ENCODE results near the gene RPL23. TPM values are rescaled to one million over a fixed set of nuclear protein-coding genes. Genes with fewer than 3 reads are reported as not detected.
A peak's percentile ranks its signal among the peaks of the same experiment; 100 is the strongest.

RPL23 gene
- total RNA-seq, 1 experiment from 2014 or later, result 3,829 TPM

- DNase-seq, result no peak
- Mint-ChIP-seq H3K4me1 (ENCODE audit: low read depth, unreplicated experiment) (peaks cover 24% of the 10 kb centered on the region), H3K27me3 (ENCODE audit: unreplicated experiment) (no peaks in the 10 kb centered on the region), H3K9me3 (ENCODE audit: low read depth, unreplicated experiment) (no peaks in the 10 kb centered on the region), H3K4me3 (ENCODE audit: low read depth, unreplicated experiment) (no peak overlapping the region), H3K36me3 (ENCODE audit: insufficient read depth, unreplicated experiment) (peaks cover 79% of the 10 kb centered on the region), H3K27ac (ENCODE audit: unreplicated experiment) (peak overlapping the region; percentile 35)
- TF ChIP-seq CTCF (IDR thresholded peaks at IDR 0.05; ENCODE audit: unreplicated experiment), result no peak
- intact Hi-C loops (cut with micrococcal nuclease; ENCODE audit: unreplicated experiment), result no loop called here
- CTCF ChIA-PET, result interaction anchor here (0.5 kb wide), 1 partner anchor 241 kb away, joined by 4 read pairs; no protein-coding TSS in a partner anchor
- BruUV-seq (replicated peaks), result no TSS peak
Observed at GRCh38 chr17:38896346-38896954, 42.9 kb upstream of the RPL23 start.

- no peak for TF ChIP-seq CTCF (IDR thresholded peaks at IDR 0.05; ENCODE audit: unreplicated experiment)
- DNase-seq, result no peak
- intact Hi-C loops (cut with micrococcal nuclease; ENCODE audit: unreplicated experiment), result no loop called here
- H3K4me3 Mint-ChIP-seq (ENCODE audit: low read depth, unreplicated experiment), result no peak overlapping the region
- no peaks in the 10 kb centered on the region for H3K9me3 Mint-ChIP-seq (ENCODE audit: low read depth, unreplicated experiment)
- H3K27me3 Mint-ChIP-seq (ENCODE audit: unreplicated experiment), result no peaks in the 10 kb centered on the region
- no TSS peak for BruUV-seq (replicated peaks)
- H3K36me3 Mint-ChIP-seq (ENCODE audit: insufficient read depth, unreplicated experiment), result peaks cover 82% of the 10 kb centered on the region
- peaks cover 26% of the 10 kb centered on the region for H3K4me1 Mint-ChIP-seq (ENCODE audit: low read depth, unreplicated experiment)
- H3K27ac Mint-ChIP-seq (ENCODE audit: unreplicated experiment), result no peak overlapping the region
- CTCF ChIA-PET, result interaction anchor here (1.2 kb wide), 1 partner anchor 25 kb away, joined by 4 read pairs; the partner anchor contains the start of gene LASP1
Observed at GRCh38 chr17:38894276-38894675, 40.8 kb upstream of the RPL23 start.

GRCh38 chr17:38893607-38894006 is 40.1 kb upstream of the RPL23 start:
- H3K27ac Mint-ChIP-seq (ENCODE audit: unreplicated experiment), result no peak overlapping the region
- DNase-seq, result no peak

GRCh38 chr17:38893113-38893512 is 39.6 kb upstream of the RPL23 start:
- Mint-ChIP-seq H3K27ac (ENCODE audit: unreplicated experiment) (no peak overlapping the region), H3K4me3 (ENCODE audit: low read depth, unreplicated experiment) (no peak overlapping the region), H3K36me3 (ENCODE audit: insufficient read depth, unreplicated experiment) (peaks cover 82% of the 10 kb centered on the region), H3K27me3 (ENCODE audit: unreplicated experiment) (no peaks in the 10 kb centered on the region), H3K4me1 (ENCODE audit: low read depth, unreplicated experiment) (peaks cover 19% of the 10 kb centered on the region), H3K9me3 (ENCODE audit: low read depth, unreplicated experiment) (no peaks in the 10 kb centered on the region)
- DNase-seq, result no peak
- CTCF ChIA-PET, result interaction anchor here (1.2 kb wide), 1 partner anchor 23 kb away, joined by 4 read pairs; the partner anchor contains the start of gene LASP1
- intact Hi-C loops (cut with micrococcal nuclease; ENCODE audit: unreplicated experiment), result no loop called here
- no TSS peak for BruUV-seq (replicated peaks)
- TF ChIP-seq CTCF (IDR thresholded peaks at IDR 0.05; ENCODE audit: unreplicated experiment), result no peak

More at GRCh38 chr17:38893607-38894006, 40.1 kb upstream of the RPL23 start:
- no TSS peak for BruUV-seq (replicated peaks)
- intact Hi-C loops (cut with micrococcal nuclease; ENCODE audit: unreplicated experiment), result no loop called here
- H3K4me1 Mint-ChIP-seq (ENCODE audit: low read depth, unreplicated experiment), result peaks cover 24% of the 10 kb centered on the region
- no peak overlapping the region for H3K4me3 Mint-ChIP-seq (ENCODE audit: low read depth, unreplicated experiment)
- CTCF ChIA-PET, result interaction anchor here (0.5 to 1.2 kb wide), 2 partner anchors 24 to 867 kb away, joined by 4 read pairs; partner anchors contain the start of gene LASP1
- H3K36me3 Mint-ChIP-seq (ENCODE audit: insufficient read depth, unreplicated experiment), result peaks cover 82% of the 10 kb centered on the region
- no peaks in the 10 kb centered on the region for H3K9me3 Mint-ChIP-seq (ENCODE audit: low read depth, unreplicated experiment)
- no peak for TF ChIP-seq CTCF (IDR thresholded peaks at IDR 0.05; ENCODE audit: unreplicated experiment)
- H3K27me3 Mint-ChIP-seq (ENCODE audit: unreplicated experiment), result no peaks in the 10 kb centered on the region

Measured in Calu3 (cell line).